H54 (cell line): ENCODE measurements around the gene BPNT1.
"Not testable (repeated sequence)": the region's sequence is repeated elsewhere in the genome, so short reads cannot be mapped to it uniquely, and the experiment has no call there.

ENCODE experiments used
- DNase-seq: peaks from one replicate; pipeline ENCODE4 v3.0.0; 2011; ENCODE audit warnings: low spot score, mixed read lengths; ENCODE audit not compliant: insufficient read length
- FAIRE-seq: peaks from 3 replicates; lab custom pipeline; 2011; peaks lifted over from hg19 to GRCh38; lab: Jason Lieb, UNC
- POLR2A ChIP-seq: IDR thresholded peaks from 2 replicates; pipeline ENCODE4 v1.6.1; 2011; ENCODE audit warnings: low read depth, mild to moderate bottlenecking, low read length

Gene BPNT1

DNA sequence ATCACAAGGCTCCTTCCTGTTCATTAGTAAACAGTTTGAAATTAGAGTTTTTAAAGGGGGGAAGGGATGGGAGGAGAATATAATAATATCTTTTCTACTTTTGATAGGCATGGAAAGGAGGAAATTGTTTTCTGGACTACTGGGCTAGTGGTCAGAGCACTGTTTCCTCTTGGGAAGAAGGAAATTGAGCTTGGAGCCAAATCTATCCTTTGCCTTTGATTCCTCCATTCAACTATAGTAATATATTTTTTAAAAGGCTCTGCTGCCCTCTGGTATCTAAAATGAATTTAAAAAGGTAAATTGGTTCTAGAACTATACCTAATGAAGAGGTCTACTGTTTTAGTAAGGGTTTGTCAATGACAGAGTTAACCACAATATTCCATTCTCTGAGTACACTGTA, 10.2 kb upstream of the BPNT1 start:
- no peak for FAIRE-seq
- no peak for TF ChIP-seq POLR2A
- DNase-seq: no peak

DNA sequence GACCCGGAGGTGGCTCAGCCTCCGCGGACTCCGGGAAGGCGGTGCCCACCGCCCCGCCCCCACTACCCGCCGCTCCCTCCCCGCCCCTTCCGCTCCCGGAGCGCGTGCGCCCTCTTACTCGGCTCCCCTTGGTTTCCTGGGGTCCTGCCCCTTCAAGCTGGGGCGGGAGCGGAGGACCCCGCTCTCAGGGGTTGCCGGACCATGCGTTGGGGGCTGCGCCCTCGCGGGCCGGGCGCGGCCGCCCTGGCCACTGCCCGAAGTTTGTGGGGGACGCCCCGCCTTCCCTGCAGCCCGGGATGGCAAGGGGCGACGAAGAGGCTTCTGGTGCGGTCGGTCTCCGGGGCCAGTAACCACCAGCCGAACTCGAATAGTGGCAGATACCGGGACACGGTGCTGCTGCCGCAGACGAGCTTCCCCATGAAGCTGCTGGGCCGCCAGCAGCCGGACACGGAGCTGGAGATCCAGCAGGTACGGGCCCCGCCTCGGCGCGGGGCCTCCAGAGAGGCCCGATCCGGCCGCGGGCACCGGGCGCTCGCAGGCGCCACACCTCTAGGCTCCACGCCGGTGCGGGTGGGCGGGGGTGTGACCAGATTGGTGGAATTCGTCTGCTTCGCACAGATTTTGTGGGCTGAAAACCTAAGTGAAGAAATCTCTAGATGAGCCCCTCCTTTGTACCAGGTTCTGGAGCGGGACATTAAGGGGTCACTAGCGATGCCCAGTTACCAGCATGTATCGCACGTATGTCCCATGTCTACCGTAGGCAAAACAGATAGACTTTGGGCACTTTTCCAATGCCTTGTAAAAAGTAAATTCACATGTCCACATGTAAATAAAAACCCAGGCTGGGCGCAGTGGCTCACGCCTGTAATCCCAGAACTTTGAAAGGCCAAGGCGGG, 4.7 kb upstream of the BPNT1 start, which contains the start of gene IARS2:
TSS of gene IARS2 (plus strand) at position 117 of the 896 bp plus-strand sequence. CDS start at position 202, 85 bp downstream.
- FAIRE-seq (no peak), DNase-seq (peak; percentile 82)

DNA sequence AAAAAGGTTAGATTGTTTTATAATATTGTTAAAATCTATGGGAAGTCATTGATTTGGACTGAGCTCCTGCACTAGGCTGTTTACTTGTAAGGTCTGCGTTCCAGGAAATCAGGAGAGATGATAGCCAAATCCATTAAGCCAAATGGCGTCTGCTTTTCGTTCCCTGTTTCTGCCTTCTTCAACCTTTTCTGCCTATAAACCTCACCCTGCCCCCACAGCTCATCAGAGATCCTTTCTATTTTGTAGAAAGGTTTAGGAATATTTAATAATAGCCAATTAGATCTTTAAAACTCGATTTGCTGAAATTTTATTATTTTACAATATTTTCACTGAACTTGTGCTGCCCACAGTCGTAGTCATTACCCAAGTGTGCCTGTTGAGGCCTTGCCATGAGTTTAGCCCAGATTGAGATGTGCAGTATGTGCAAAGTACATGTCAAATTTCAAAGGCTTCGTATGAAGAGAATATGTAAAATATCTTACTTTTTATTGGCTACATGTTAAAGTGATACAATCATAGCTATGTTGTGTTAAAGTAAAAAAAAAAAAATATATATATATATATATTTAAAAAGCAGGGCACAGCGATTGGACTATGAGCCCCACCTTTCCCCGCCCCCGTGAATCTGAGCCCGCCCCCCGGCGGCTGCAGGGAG, 3.9 kb upstream of the BPNT1 start:
- no peak for DNase-seq

More for the DNA sequence above, 4.7 kb upstream of the BPNT1 start, which contains the start of gene IARS2:
- peak; percentile 85 for TF ChIP-seq POLR2A

DNA sequence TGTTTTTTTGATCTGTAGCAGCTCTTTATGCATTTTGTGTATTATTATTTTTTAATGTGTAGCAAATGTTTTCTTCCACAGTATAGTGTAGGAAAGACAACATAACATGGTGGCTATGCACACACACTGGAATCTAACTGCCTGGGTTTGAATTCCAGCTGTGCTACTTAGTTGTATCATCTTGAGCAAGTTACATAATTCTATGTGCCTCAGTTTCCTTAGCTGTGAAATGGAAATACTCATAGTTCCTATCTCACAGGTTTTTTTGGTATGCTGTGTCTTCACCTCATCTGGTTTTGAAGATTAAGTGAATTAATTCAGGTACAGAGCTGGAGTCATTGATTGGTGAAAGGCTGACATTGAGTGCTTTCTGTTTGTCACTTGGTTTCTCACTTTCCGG, 3.1 kb upstream of the BPNT1 start:
- no peak for FAIRE-seq
- DNase-seq: no peak
- no peak for TF ChIP-seq POLR2A

More for the DNA sequence above, 3.9 kb upstream of the BPNT1 start:
- no peak for TF ChIP-seq POLR2A
- no peak for FAIRE-seq

DNA sequence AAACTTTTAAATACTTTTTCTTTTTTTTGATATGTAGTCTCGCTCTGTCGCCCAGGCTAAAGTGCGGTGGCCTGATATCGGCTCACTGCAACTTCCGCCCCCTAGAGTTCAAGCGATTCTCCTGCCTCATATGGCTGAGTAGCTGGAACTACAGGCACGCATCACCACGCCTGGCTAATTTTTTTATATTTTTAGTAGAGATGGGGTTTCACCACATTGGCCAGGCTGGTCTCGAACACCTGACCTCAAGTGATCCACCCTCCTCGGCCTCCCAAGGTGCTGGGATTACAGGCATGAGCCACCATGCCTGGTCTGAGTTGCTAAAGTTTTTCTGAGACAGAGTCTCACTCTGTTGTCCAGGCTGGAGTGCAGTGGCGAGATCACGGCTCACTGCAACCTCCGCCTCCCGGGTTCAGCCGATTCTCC, 3.3 kb downstream of the BPNT1 start:
- FAIRE-seq, DNase-seq: not testable (repeated sequence)

DNA sequence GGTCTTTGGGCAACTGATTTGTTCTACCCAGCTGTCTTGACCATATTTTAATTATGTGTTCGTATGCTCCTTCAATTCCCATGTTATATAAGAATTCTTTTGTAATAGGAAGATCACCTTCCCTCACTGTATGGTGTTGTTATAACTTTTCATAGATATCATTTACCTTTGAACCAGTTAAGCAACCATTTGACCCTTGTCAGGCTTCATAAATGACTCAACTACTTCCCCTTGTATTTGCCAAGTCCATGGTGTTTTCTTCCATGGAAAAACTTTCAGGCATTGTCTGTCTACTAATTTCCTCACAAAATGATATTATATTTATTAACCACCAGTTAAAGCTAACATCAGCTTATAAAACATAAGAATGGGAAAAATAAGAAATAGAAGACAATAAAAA, 5.1 kb downstream of the BPNT1 start:
- DNase-seq (no peak), FAIRE-seq (no peak)
- TF ChIP-seq POLR2A: no peak

DNA sequence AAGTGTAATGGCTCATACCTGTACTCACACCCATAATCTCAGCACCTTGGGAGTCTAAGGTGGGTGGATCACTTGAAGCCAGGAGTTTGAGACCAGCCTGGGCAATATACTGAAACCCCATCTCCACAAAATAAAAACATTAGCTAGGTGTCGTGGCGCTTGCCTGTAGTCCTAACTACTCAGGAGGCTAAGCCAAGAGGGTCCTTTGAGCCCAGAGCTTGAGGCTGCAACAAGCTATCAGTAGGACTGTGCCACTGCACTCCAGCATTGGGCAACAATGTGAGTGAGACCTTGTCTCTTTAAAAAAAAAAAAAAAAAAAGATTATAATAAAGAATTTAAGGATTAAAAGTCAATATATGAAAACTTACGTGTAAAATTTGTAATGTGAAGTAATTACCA, 11.7 kb downstream of the BPNT1 start:
- DNase-seq: no peak
- FAIRE-seq: no peak
- TF ChIP-seq POLR2A: no peak

DNA sequence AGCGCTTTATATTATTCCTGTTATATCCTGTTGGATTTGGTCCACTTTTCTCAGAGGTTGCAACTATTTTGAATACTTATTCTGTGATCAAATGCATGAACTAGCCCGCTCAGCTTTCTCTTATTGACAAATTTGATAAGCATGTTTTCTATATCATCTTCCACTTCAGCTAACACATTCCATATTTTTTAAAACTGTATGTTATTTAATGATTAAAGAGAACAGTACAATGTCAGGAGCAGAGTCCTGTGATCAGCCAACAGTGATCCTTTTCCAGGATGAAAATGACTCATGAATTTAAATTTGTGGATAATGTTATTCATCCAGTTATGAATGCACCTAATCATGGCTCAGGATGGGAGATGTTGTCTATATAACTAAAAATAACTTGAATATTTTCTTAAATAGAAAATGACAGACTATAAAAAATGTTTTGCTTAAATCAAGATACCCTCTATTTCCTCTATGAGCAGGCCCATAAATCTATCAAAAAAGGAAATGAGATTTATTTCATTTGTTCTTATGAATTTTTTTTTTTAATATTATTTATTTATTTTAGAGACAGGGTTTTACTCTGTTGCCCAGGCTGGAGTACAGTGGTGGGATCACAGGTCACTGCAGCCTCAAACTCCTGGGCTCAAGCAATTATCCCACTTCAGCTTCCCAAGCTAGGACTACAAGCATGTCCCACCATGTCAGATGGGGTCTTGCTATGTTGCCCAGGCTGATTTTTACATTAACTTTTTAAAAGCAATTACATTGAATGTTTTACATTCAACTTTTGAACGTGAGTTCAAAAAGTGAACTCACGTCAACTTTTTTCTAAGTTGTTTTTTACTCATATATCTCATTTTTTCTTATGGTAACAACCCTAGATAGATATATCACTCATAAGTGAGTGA, 12.5 kb downstream of the BPNT1 start:
- FAIRE-seq: no peak

DNA sequence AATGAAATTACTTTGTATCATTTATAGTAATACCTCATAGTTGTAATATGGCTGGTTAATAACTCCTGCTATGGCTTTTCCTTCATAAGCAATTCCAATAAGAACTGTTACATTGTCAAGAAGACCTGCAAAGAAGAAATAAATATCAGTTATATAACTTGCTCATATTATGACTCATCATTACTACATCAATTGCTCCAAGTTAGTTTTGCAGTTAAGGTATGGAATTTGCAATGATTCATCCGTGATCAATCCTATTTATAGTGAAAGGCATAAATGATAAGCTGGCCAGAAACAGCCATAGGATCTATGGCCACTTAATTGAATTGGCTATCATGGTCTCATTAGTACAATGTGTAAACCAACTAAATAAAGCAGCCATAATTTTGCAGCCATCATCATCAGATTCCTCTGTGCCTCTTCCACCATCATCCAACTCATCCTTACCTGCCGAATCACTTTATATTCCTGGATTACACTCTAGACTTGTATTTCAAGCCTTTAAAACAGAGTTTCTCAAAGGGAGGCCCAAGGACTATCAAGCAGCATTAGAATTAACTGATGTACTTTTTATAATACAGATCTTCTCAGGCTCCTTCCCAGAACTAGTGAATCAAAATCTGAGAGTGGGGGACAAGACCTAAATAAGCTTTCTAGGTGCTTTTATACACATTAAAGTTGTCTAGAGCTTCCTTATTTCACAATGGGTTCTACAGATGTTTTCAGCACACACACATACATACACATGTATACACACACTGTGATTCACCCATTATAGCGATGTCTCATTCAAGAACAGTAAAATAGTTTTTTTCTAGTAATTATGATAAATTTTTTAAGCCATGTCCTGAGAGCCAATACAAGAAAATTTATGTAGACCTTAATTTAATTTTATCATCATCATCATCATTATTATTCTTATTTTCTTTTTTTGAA, 22.1 kb downstream of the BPNT1 start:
- no peak for TF ChIP-seq POLR2A
- DNase-seq (no peak), FAIRE-seq (no peak)

More for the DNA sequence above, 12.5 kb downstream of the BPNT1 start:
- no peak for DNase-seq
- TF ChIP-seq POLR2A: no peak

DNA sequence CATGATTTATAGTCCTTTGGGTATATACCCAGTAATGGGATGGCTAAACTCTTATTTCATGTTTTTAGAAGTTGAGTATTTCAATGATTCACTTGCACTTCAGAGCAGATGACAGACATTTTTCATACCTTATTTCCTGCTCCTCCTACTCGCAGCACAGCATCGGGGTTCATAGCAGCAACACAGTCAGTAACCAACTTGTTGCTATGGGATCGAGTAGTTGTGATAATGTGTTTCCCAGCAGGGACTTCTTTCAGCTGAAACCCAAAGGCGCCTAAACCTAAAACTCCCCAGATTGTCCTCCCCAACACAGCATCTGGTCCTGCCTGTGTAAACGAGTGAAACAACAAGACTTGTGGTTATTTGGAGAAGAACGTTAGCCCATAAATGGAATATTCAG, 27.0 kb downstream of the BPNT1 start:
- no peak for TF ChIP-seq POLR2A
- DNase-seq (no peak), FAIRE-seq (no peak)

DNA sequence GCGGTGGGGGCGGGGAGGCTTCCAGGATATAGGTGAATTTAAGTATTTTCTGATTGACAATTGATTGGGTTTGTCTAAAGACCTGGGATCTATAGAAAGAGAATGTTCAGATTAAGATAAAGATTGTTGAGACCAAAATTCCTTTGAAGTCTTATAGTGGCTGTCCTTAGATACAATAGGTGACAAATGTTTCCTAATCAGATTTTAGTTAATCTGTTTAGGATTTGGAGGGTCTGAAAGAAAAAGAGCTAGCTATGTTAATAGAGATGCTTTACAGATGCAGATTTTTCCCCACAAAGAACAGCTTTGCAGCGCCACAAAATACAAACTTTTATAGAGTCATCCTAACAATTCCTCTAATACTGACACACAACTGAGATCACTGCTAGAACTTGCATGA, 28.7 kb downstream of the BPNT1 start:
- FAIRE-seq (no peak), DNase-seq (no peak)
- TF ChIP-seq POLR2A: no peak

DNA sequence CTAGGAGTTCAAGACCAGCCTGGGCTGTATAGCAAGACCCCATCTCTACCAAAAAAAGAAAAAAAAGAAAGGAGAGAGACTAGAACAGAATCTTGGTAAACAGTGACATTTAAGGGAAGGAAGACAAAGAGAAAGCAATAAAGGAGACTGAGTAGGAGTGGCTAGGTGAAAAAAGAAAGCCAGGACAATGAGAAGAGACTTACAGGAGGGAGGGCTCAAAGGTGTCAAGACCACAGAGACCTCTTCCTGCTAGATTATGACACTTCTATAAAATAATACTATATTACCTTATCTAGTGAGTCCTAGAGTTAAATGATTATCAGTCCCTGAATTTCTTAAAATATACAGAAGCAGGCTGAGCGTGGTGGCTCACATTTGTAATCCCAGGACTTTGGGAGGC, 33.2 kb downstream of the BPNT1 start:
- no peak for TF ChIP-seq POLR2A
- DNase-seq (no peak), FAIRE-seq (no peak)
